ENCODE results near the gene ZNF823.
"Not testable (repeated sequence)": the region's sequence is repeated elsewhere in the genome, so short reads cannot be mapped to it uniquely, and the experiment has no call there.

Gene ZNF823

DNA sequence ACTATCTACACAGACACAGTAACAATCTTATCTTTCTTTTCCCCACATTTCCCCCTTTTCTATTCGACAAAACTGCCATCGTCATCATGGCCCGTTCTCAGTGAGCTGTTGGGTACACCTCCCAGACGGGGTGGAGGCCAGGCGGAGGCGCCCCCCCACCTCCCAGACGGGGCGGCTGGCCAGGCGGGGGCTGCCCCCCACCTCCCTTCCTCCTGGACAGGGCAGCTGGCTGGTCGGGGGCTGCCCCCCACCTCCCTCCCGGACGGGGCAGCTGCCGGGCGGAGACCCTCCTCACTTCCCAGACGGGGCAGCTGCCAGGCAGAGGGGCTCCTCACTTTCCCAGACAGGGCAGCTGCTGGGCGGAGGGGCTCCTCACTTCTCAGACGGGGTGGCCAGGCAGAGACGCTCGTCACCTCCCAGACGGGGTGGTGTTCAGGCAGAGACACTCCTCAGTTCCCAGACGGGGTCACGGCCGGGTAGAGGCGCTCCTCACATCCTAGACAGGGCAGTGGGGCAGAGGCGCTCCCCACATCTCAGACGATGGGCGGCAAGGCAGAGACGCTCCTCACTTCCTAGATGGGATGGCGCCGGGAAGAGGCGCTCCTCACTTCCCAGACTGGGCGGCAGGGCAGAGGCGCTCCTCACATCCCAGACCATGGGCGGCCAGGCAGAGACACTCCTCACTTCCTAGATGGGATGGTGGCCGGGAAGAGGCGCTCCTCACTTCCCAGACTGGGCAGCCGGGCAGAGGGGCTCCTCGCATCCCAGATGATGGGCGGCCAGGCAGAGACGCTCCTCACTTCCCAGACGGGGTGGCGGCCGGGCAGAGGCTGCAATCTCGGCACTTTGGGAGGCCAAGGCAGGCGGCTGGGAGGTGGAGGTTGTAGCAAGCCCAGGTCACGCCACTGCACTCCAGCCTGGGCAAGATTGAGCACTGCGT lies 61.8 kb downstream of the ZNF823 start:
- not testable (repeated sequence) for DNase-seq

DNA sequence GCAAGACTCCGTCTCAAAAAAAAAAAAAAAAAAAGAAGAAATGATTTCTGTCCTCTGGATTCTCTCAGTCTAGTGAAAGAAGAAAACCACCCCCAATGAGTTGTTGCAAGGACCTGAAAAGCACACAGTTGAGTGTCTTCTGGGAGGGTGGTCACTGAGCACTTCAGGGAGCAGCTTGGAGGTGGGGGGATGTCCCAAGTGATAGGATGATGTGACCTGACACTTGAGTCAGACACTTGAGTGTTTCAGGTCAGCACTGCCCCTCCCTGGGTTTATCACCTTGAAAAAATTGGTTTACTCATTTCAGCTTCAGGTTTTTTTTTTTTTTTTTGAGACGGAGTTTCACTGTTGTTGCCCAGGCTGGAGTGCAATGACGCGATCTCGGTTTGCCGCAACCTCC lies 63.2 kb downstream of the ZNF823 start:
- DNase-seq, result no peak

DNA sequence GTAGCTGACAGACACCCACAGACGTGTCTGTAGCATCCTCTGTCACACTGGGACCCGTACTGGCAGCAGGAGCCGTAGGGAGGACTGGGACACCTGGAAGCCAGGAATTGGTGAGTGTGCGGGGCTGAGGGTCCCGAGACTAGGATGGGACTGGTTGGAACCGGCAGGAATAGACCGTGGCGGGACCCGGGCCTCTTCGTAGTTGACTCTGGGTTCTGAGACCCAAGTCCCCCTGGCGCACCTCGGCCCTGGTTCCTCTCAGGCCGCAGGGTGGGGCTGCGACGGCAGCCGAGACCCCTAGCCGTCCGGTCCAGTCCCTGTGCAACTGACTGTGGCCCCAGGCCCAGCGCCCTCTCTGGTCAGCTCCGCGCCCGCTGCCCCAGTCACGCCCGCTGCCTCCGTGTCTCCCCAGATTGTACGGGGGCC lies 64.7 kb downstream of the ZNF823 start:
- DNase-seq, result no peak

DNA sequence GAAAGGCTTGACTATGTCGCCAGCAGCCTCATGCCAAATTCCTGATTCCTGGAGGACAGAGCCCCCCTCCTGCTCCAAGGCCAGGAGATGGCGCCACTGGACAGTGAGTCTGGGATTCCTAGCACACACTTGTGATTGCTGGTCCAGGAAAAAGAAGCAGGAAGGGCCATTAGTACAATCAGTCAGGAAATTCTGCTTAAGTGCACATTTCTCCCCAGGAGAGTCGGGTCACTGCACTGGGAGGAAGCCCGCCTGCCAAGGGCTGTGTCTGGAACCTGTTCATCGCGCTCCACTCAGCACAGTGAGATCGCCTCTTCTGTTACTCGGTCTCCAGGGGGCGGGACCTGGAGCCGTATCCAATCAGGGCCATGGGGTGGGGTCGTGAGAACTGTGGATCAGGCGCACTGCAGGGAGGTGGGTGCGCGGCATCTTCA lies 65.1 kb downstream of the ZNF823 start:
- no peak for DNase-seq

All from CD4-positive, alpha-beta T cell treated with Interferon gamma for 1 hour (primary cell).